Kidney epithelial cell (primary cell): ENCODE data around the gene UCP2. TPM values are rescaled to one million over a fixed set of nuclear protein-coding genes. Genes with fewer than 3 reads are reported as not detected.
"Not testable (repeated sequence)": the region's sequence is repeated elsewhere in the genome, so short reads cannot be mapped to it uniquely, and the experiment has no call there.

Experiments
- DNase-seq: peaks from one replicate; pipeline ENCODE4 v3.0.0-alpha.2; 2010; ENCODE audit warnings: low read depth
- H3K27me3 ChIP-seq: 2 replicates; pipeline ENCODE4 v1.6.0; 2011; ENCODE audit warnings: low read length; ENCODE audit not compliant: control insufficient read depth, insufficient read depth
- H3K36me3 ChIP-seq: 2 replicates; pipeline ENCODE4 v1.5.1; 2011; ENCODE audit warnings: low read length; ENCODE audit not compliant: control insufficient read depth, insufficient read depth
- H3K4me3 ChIP-seq: 2 replicates; pipeline ENCODE4 v1.5.1; 2011; ENCODE audit warnings: low read depth, mild to moderate bottlenecking, control low read depth, low read length
- total RNA-seq: library from RNA; depleted of rRNA; stranded (reverse); fragments of >200 nt; gene quantifications from 2 replicates; pipeline ENCODE4 v1.2.3, GENCODE V29; 2015
- TF ChIP-seq, protein P1 (sequence below): IDR thresholded peaks from 2 replicates; pipeline ENCODE4 v1.5.1; 2011; ENCODE audit warnings: mild to moderate bottlenecking, moderate library complexity, low read length, control low read depth, inconsistent platforms; ENCODE audit not compliant: insufficient read depth, poor library complexity, severe bottlenecking

Gene UCP2
- total RNA-seq, 1 donor from 2014 or later = 13.0 TPM

DNA sequence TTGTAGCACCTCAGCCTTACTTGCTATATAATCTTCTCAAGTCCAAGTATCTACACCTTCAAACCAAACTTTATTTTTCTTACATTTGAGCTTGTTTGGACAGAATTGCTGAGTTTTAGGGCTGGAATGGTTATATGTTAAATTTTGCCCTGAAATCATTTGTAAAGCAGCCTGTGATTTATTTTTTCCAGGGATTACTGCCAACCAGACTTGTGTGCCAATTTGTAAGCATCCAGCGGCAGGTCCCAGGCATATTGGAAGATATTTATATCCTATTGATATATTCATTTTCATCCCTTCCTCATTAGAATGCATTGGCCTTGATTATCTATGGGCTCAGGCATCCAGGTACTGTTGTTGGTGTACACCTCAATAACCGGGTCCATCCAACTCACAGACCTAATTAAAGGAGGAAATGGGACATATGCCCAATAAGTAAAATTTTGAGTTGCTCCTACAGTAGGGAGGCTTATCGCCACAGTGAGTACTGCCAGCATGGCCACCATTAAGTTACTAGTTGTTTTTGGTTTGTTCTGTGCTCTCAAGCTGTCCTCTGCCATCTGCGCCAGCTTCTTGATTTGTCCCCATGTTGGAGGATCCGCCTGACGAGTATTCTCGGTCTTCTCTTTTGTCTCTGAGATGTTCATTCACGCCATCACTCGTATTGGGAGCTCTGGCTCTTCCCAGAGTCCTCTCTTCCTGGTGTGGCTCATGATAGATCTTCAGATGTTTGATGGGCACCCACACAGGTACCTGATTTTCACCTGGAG, 41.7 kb downstream of the UCP2 start:
- Histone ChIP-seq H3K4me3 (no peak overlapping the region), H3K27me3 (no peaks in the 10 kb centered on the region), H3K36me3 (no peaks in the 10 kb centered on the region)
- no peak for DNase-seq
- TF ChIP-seq, protein P1, sequence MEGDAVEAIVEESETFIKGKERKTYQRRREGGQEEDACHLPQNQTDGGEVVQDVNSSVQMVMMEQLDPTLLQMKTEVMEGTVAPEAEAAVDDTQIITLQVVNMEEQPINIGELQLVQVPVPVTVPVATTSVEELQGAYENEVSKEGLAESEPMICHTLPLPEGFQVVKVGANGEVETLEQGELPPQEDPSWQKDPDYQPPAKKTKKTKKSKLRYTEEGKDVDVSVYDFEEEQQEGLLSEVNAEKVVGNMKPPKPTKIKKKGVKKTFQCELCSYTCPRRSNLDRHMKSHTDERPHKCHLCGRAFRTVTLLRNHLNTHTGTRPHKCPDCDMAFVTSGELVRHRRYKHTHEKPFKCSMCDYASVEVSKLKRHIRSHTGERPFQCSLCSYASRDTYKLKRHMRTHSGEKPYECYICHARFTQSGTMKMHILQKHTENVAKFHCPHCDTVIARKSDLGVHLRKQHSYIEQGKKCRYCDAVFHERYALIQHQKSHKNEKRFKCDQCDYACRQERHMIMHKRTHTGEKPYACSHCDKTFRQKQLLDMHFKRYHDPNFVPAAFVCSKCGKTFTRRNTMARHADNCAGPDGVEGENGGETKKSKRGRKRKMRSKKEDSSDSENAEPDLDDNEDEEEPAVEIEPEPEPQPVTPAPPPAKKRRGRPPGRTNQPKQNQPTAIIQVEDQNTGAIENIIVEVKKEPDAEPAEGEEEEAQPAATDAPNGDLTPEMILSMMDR = no peak

DNA sequence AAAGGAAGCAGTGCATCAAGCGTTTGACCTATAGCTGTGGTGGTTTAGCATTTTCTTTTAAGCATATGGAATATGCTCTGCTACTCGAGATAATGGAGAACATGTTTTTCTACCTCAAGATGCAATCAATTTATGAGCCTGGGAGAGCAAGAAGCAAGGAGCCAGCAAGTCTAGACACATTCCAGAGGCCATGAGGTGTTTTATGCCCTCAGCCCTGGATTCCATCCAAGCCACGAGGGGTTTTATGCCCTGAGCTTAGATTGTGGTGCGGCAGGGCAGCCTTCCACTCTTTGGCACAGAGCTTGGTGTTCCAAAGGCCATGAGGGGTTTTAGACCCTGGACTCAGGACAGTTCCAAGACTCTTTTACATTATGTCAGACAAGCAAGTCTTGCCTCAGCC, 43.5 kb downstream of the UCP2 start:
- Histone ChIP-seq H3K27me3 (no peaks in the 10 kb centered on the region), H3K4me3 (no peak overlapping the region), H3K36me3 (no peaks in the 10 kb centered on the region)
- TF ChIP-seq, protein P1 = no peak
- no peak for DNase-seq

- H3K27me3 ChIP-seq, DNase-seq, H3K36me3 ChIP-seq, H3K4me3 ChIP-seq: not testable (repeated sequence)
Measured at GRCh38 chr11:73936047-73936446, 46.6 kb downstream of the UCP2 start.

DNA sequence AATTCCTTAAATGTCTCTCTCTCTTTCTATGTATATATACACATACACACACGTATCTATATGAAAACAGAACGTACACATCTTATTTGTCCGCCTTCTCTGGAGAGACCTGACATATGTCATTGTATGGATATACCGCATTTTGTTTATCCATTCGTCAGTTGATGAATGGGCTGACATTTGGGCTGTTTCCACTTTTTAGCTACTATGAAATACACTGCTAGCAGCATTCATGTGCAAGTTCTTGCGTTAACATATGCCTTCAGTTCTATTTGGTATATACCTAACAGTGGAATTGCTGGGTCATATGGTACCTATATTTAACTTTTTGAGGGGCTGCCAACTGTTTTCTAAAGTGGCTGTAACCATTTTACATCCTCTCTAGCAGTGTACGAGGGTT, 49.9 kb downstream of the UCP2 start:
- TF ChIP-seq, protein P1 = no peak
- no peak for DNase-seq
- H3K36me3 ChIP-seq = peaks cover 2% of the 10 kb centered on the region
- no peaks in the 10 kb centered on the region for H3K27me3 ChIP-seq
- H3K4me3 ChIP-seq = no peak overlapping the region

DNA sequence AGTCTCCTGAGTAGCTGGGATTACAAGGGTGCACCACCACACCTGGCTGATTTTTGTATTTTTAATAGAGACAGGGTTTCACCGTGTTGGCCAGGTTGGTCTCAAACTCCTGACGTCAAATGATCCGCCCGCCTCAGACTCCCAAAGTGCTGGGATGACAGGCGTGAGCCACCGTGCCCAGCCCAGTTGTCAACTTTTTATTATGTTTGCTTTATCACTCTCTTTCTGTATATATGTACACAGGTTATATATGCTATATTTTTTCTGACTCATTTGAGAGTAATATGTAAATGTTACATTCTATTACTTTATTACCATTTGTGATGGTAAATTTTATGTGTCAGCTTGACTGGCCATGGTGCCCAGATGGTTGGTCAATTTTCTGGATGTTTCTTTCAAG, 50.7 kb downstream of the UCP2 start:
- Histone ChIP-seq H3K36me3 (peaks cover 2% of the 10 kb centered on the region), H3K4me3 (no peak overlapping the region), H3K27me3 (no peaks in the 10 kb centered on the region)
- no peak for DNase-seq
- TF ChIP-seq, protein P1 = no peak

GRCh38 chr11:73931039-73931645, 51.5 kb downstream of the UCP2 start:
- Histone ChIP-seq H3K4me3 (no peak overlapping the region), H3K36me3 (peaks cover 2% of the 10 kb centered on the region), H3K27me3 (no peaks in the 10 kb centered on the region)
- TF ChIP-seq, protein P1 = peak; percentile 50
- peak; percentile 48 for DNase-seq
